GM12891 (cell line): ENCODE measurements around the gene GPC6.

Source experiments
- DNase-seq: peaks from one replicate; pipeline ENCODE4 v3.0.0; 2011; ENCODE audit warnings: low spot score; ENCODE audit not compliant: insufficient read length
- FAIRE-seq: peaks from 2 replicates; lab custom pipeline; 2011; peaks lifted over from hg19 to GRCh38; lab: Jason Lieb, UNC
- PAX5 ChIP-seq: IDR thresholded peaks from 2 replicates; pipeline ENCODE4 v1.6.1; 2011; ENCODE audit warnings: low read length, moderate library complexity, mild to moderate bottlenecking; ENCODE audit not compliant: insufficient read depth, severe bottlenecking
- POLR2A ChIP-seq: IDR thresholded peaks from 2 replicates; pipeline ENCODE4 v1.6.1; 2011; ENCODE audit warnings: low read depth, low read length, control low read depth
- POLR2AphosphoS5 ChIP-seq: IDR thresholded peaks from 2 replicates; pipeline ENCODE4 v1.6.1; 2011; ENCODE audit warnings: low read depth, low read length, control low read depth
- POU2F2 ChIP-seq: IDR thresholded peaks from 2 replicates; pipeline ENCODE4 v1.6.1; 2011; ENCODE audit warnings: low read depth, mild to moderate bottlenecking, control low read depth, low read length, moderate library complexity
- SPI1 ChIP-seq: IDR thresholded peaks from 2 replicates; pipeline ENCODE4 v1.6.1; 2011; ENCODE audit warnings: low read depth, low read length, control low read depth
- TAF1 ChIP-seq: IDR thresholded peaks from 2 replicates; pipeline ENCODE4 v1.6.1; 2011; ENCODE audit warnings: low read depth, low read length, control low read depth

GPC6 gene

GRCh38 chr13:94427313-94427953 is 1200.8 kb downstream of the GPC6 start:
- no peak for DNase-seq
- FAIRE-seq, result no peak
- no peak for TF ChIP-seq POU2F2
- no peak for TF ChIP-seq SPI1
- TF ChIP-seq POLR2A, result no peak
- TF ChIP-seq POLR2AphosphoS5, result no peak
- no peak for TF ChIP-seq PAX5
- TF ChIP-seq TAF1, result no peak

GRCh38 chr13:94431574-94431973 is 1205.0 kb downstream of the GPC6 start:
- FAIRE-seq, result no peak

DNA sequence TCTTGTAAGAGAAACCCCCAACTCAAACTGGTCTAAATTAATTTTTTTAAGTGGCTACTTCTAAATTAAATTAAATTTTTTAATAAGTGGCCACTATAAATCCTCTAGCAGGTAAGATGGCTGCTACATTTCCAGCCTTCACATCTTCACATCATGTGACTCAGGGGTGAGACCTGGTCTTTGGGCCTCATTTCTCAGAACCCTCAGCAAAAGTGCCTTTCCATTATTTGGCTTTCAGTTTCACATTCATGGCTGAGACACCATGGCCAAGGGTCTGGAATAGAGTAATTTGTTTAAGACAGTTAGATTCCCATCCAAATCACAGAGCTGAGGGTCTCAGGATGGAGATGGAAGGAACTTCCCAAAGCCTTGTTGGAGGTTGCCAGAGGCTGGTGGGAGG is 1205.4 kb downstream of the GPC6 start:
- FAIRE-seq (no peak), DNase-seq (no peak)
- no peak for TF ChIP-seq TAF1
- no peak for TF ChIP-seq POLR2AphosphoS5
- TF ChIP-seq PAX5, result no peak
- no peak for TF ChIP-seq POU2F2
- TF ChIP-seq SPI1, result no peak
- no peak for TF ChIP-seq POLR2A

More at GRCh38 chr13:94431574-94431973, 1205.0 kb downstream of the GPC6 start:
- TF ChIP-seq PAX5, result no peak
- TF ChIP-seq POLR2AphosphoS5, result no peak
- TF ChIP-seq TAF1, result no peak
- no peak for TF ChIP-seq POU2F2
- TF ChIP-seq SPI1, result no peak
- no peak for TF ChIP-seq POLR2A
- no peak for DNase-seq

DNA sequence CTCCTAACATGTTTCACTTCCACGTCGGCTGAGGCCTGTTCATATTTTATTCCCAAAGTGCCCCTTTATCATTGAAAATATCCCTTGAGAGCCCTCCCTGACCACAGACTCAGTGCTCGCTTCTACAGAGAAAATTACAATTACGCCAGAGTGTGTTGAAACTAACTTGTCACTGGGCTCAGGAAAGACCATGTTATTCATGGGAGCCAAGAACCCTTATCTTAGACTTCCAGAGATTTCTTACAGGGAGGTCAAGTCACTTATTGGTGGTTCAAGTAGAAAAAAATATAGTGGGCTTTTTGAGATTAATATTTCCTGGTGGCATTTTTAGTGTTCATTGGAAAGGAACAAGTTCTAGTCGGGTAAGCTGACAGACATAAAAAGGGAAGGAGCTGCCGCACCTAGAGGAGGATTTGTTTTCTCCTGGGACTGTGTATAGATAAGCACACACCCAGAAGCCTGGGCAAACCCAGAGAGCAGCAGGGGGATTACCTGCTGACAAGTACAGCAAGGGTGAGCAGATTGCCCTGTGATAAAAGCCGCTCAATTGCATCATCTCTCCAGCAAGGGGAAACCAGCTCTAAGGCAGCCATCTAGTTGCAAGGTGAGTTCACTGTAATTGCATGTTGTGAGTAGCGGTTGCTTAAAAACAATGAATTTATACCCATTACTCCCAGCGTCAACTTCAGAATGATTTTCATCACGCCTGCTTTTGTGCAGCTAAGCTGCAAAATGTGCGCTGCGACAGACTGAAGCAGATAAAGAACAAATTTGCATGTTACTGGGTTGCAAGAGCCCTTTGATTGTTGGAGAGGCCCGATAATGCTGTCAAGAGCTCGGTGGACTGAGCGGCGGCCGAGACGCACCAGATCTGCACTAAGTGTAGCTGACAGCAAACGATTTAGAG is 1206.7 kb downstream of the GPC6 start:
- DNase-seq, result no peak
- TF ChIP-seq SPI1 (no peak), TAF1 (no peak), POLR2AphosphoS5 (no peak), POU2F2 (no peak), POLR2A (no peak), PAX5 (no peak)
- peak; percentile 56 for FAIRE-seq

DNA sequence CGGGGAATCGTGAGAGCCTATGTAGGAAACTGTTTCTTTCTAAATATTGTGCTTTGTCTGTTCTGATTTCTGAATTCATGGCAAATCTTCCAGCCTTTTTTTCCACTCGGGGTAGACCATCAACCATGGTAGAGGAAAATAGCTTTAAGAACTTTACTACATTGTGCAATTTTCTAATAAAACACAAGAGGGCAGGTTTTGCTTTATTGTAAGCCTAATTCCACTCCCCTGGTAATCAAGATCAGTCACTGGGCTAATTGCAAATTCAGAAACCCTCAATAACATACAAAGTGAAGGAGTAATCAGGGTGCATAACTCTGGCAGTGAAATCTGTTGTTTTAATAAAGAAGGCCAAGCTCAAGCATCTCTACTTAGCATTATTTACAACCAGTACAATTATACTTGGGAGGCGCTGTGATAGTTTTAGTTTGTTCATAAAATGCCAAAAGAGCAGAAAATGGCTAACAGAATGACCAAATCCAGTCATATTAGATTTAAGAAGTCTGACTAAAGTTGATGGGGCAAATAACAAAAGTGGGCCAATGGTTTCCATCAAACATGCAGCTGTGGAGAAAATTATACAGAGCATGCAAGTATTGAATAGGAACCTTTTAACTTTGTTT is 1209.1 kb downstream of the GPC6 start:
- no peak for TF ChIP-seq TAF1
- TF ChIP-seq POLR2AphosphoS5, result no peak
- TF ChIP-seq POLR2A, result no peak
- TF ChIP-seq POU2F2, result no peak
- no peak for TF ChIP-seq PAX5
- TF ChIP-seq SPI1, result no peak
- FAIRE-seq (peak; percentile 28), DNase-seq (no peak)

GRCh38 chr13:94444826-94445225 is 1218.2 kb downstream of the GPC6 start:
- no peak for FAIRE-seq
- TF ChIP-seq TAF1 (no peak), POLR2A (no peak), PAX5 (no peak), SPI1 (no peak), POU2F2 (no peak), POLR2AphosphoS5 (no peak)

GRCh38 chr13:94454334-94454733 is 1227.7 kb downstream of the GPC6 start:
- no peak for FAIRE-seq
- TF ChIP-seq TAF1 (no peak), SPI1 (no peak), POLR2AphosphoS5 (no peak), POU2F2 (no peak), POLR2A (no peak), PAX5 (no peak)
- DNase-seq, result no peak

More at GRCh38 chr13:94444826-94445225, 1218.2 kb downstream of the GPC6 start:
- no peak for DNase-seq

GRCh38 chr13:94454906-94455305 is 1228.3 kb downstream of the GPC6 start:
- no peak for TF ChIP-seq TAF1
- TF ChIP-seq POLR2AphosphoS5, result no peak
- no peak for TF ChIP-seq POU2F2
- TF ChIP-seq POLR2A, result no peak
- no peak for TF ChIP-seq SPI1
- no peak for TF ChIP-seq PAX5
- no peak for DNase-seq
- no peak for FAIRE-seq

DNA sequence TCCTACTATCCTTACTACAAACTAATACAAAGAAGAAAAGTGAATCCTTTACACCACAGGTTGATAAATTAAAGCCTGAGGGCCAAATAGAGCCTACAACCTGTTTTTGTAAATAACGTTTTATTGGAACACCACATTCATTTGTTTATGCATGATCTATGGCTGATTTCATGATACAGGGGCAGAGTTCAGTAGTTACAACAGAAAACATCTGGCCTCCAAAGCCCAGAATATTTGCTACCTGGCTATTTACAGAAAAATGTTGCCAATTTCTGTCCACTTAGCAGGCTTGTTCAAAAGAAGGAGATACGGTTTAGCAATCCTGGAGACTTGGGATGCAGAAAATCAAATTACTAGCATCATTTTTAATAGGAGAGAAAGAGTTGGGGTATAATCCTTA is 1228.8 kb downstream of the GPC6 start:
- TF ChIP-seq SPI1 (no peak), POU2F2 (no peak), PAX5 (no peak), POLR2A (no peak)
- DNase-seq (no peak), FAIRE-seq (no peak)
